Measurements from ENCODE around the gene MRPS22. TPM values are rescaled to one million over a fixed set of nuclear protein-coding genes. Genes with fewer than 3 reads are reported as not detected.

The MRPS22 gene
- total and polyA plus RNA-seq, 2 donors (not counting 3 experiments of a cell fraction or from before 2014, with no cell fraction given), result 33.8 to 45.6 TPM

GRCh38 chr3:139357899-139358298 is 14.1 kb downstream of the MRPS22 start:
- Histone ChIP-seq H4K20me1 (replicated peaks; ENCODE audit: control insufficient read depth, extremely low read depth, insufficient read depth, low read length) (no peaks in the 10 kb centered on the region), H3K9me1 (replicated peaks; ENCODE audit: control insufficient read depth, extremely low read depth, insufficient read depth, low read length) (no peaks in the 10 kb centered on the region), H3K9ac (replicated peaks; ENCODE audit: extremely low read depth, insufficient read depth, low read length) (no peak overlapping the region), H3K4me2 (ENCODE audit: insufficient read depth, low read length) (no peak overlapping the region), H3K79me2 (ENCODE audit: control insufficient read depth, insufficient read depth, low read length) (no peaks in the 10 kb centered on the region), H3K27me3 (ENCODE audit: control insufficient read depth in 2 of 2, insufficient read depth in 2 of 2, low read length in 2 of 2) (no peaks in the 10 kb centered on the region), H3K27ac (ENCODE audit: insufficient read depth, low read depth, low read length) (no peak overlapping the region), H3K4me3 (replicated peaks in 1 of 3; ENCODE audit: insufficient read depth in 1 of 3, low read depth in 1 of 3, low read length in 3 of 3) (no peak overlapping the region), H3K36me3 (ENCODE audit: control insufficient read depth in 2 of 2, extremely low read depth in 1 of 2, insufficient read depth in 2 of 2, low read length in 2 of 2) (peaks cover 37 to 45% of the 10 kb centered on the region in 2 experiments), H3K9me3 (replicated peaks; ENCODE audit: control insufficient read depth, insufficient read depth, low read length) (no peaks in the 10 kb centered on the region), H2AFZ (ENCODE audit: low read depth, low read length) (no peak overlapping the region), H3K4me1 (ENCODE audit: control insufficient read depth, extremely low read depth, insufficient read depth, low read length) (no peaks in the 10 kb centered on the region)
- intact Hi-C loops (cut with micrococcal nuclease) (no loop called here), dilution Hi-C loops (cut with MboI; ENCODE audit: extremely low pct_ligation_motif_present, low sequenced_read_pairs) (no loop called here)
- no peak for FAIRE-seq
- no peak for DNase-seq (ENCODE audit: low read depth, low spot score)
- POLR2A ChIA-PET, result no interaction called here
- BruUV-seq (replicated peaks), result no TSS peak
- CTCF ChIA-PET, result no interaction called here
- TF ChIP-seq MYC (IDR thresholded peaks at IDR 0.05; ENCODE audit: low read depth, low read length) (no peak), MAX (IDR thresholded peaks at IDR 0.05; ENCODE audit: insufficient read depth, insufficient read length) (no peak), POLR2AphosphoS5 (IDR thresholded peaks at IDR 0.05; ENCODE audit: insufficient read depth, low read depth, low read length) (no peak), FOS (IDR thresholded peaks at IDR 0.05; ENCODE audit: borderline replicate concordance, insufficient read depth, low read length) (no peak), JUN (IDR thresholded peaks at IDR 0.05; ENCODE audit: borderline replicate concordance, insufficient read depth, insufficient read length, low read depth) (no peak), POLR2A (IDR thresholded peaks at IDR 0.05; ENCODE audit: low read depth, low read length) (no peak)

GRCh38 chr3:139358841-139359562 is 15.2 kb downstream of the MRPS22 start:
- no peak overlapping the region for H3K4me2 ChIP-seq (ENCODE audit: insufficient read depth, low read length)
- no peaks in the 10 kb centered on the region for H4K20me1 ChIP-seq (replicated peaks; ENCODE audit: control insufficient read depth, extremely low read depth, insufficient read depth, low read length)
- dilution Hi-C loops (cut with MboI; ENCODE audit: extremely low pct_ligation_motif_present, low sequenced_read_pairs) (no loop called here), intact Hi-C loops (cut with micrococcal nuclease) (no loop called here)
- H3K9me1 ChIP-seq (replicated peaks; ENCODE audit: control insufficient read depth, extremely low read depth, insufficient read depth, low read length), result no peaks in the 10 kb centered on the region
- no peak overlapping the region for H3K9ac ChIP-seq (replicated peaks; ENCODE audit: extremely low read depth, insufficient read depth, low read length)
- no peaks in the 10 kb centered on the region for H3K79me2 ChIP-seq (ENCODE audit: control insufficient read depth, insufficient read depth, low read length)
- H3K4me3 ChIP-seq (replicated peaks in 1 of 3; ENCODE audit: insufficient read depth in 1 of 3, low read depth in 1 of 3, low read length in 3 of 3), result no peak overlapping the region
- H3K9me3 ChIP-seq (replicated peaks; ENCODE audit: control insufficient read depth, insufficient read depth, low read length), result no peaks in the 10 kb centered on the region
- BruUV-seq (replicated peaks), result no TSS peak
- FAIRE-seq (no peak), DNase-seq (ENCODE audit: low read depth, low spot score) (no peak)
- H3K27ac ChIP-seq (ENCODE audit: insufficient read depth, low read depth, low read length), result no peak overlapping the region
- H3K36me3 ChIP-seq (ENCODE audit: control insufficient read depth in 2 of 2, extremely low read depth in 1 of 2, insufficient read depth in 2 of 2, low read length in 2 of 2), result peaks cover 37 to 43% of the 10 kb centered on the region in 2 experiments
- no peaks in the 10 kb centered on the region for H3K27me3 ChIP-seq (ENCODE audit: control insufficient read depth in 2 of 2, insufficient read depth in 2 of 2, low read length in 2 of 2)
- TF ChIP-seq MYC (IDR thresholded peaks at IDR 0.05; ENCODE audit: low read depth, low read length) (no peak), POLR2AphosphoS5 (IDR thresholded peaks at IDR 0.05; ENCODE audit: insufficient read depth, low read depth, low read length) (no peak), EZH2 (IDR thresholded peaks at IDR 0.05; ENCODE audit: borderline replicate concordance, low read depth, low read length, severe bottlenecking) (no peak), GATA2 (IDR thresholded peaks at IDR 0.05; ENCODE audit: insufficient read depth, insufficient read length, low read depth, low read length) (no peak), CTCF (IDR thresholded peaks at IDR 0.05; ENCODE audit: extremely low read depth in 1 of 2, insufficient read depth in 1 of 2, low read depth in 1 of 2, low read length in 2 of 2) (no peak), FOS (IDR thresholded peaks at IDR 0.05; ENCODE audit: borderline replicate concordance, insufficient read depth, low read length) (no peak), MAX (IDR thresholded peaks at IDR 0.05; ENCODE audit: insufficient read depth, insufficient read length) (no peak), JUN (IDR thresholded peaks at IDR 0.05; ENCODE audit: borderline replicate concordance, insufficient read depth, insufficient read length, low read depth) (no peak)
- H2AFZ ChIP-seq (ENCODE audit: low read depth, low read length), result no peak overlapping the region
- POLR2A ChIA-PET, result no interaction called here
- H3K4me1 ChIP-seq (ENCODE audit: control insufficient read depth, extremely low read depth, insufficient read depth, low read length), result no peaks in the 10 kb centered on the region
- CTCF ChIA-PET, result no interaction called here

Measured in endothelial cell of umbilical vein (primary cell).